Heart left ventricle (tissue), 16 donors: ENCODE data around the gene ARHGAP26. TPM values are rescaled to one million over a fixed set of nuclear protein-coding genes. Genes with fewer than 3 reads are reported as not detected.

Experiments used
- ATAC-seq, 4 donors: fragments of 200-7000 bp; cut with Tn5 transposase; one replicate each; pipeline ENCODE4 v1.9.1; 2020 to 2022; ENCODE audit warnings: moderate library complexity in 4 of 4, mild to moderate bottlenecking in 3 of 4, moderate number of reproducible peaks in 1 of 4
- DNase-seq, 5 donors: peaks; one replicate each; pipeline ENCODE4 v3.0.0-alpha.2; 2020
- H3K27ac ChIP-seq, 12 donors: fragments of 200-600 bp; sonication (generic) in 4 of 12; one replicate each; pipeline versions ENCODE4 v1.5.0 to v1.8.0; 2016 to 2022; ENCODE audit warnings: mild to moderate bottlenecking in 2 of 12
- H3K27me3 ChIP-seq, 9 donors: fragments of 200-600 bp; sonication (generic) in 2 of 9; one replicate each; pipeline versions ENCODE4 v1.5.1 to v1.8.0; 2016 to 2022; ENCODE audit warnings: mild to moderate bottlenecking in 3 of 9
- H3K36me3 ChIP-seq, 9 donors: fragments of 200-600 bp; sonication (generic) in 2 of 9; one replicate each; pipeline versions ENCODE4 v1.5.0 to v1.8.0; 2018 to 2022; ENCODE audit warnings: mild to moderate bottlenecking in 2 of 9
- H3K4me1 ChIP-seq, 12 donors: fragments of 200-600 bp; sonication (generic) in 4 of 12; one replicate each; pipeline versions ENCODE4 v1.5.0 to v1.8.0; 2016 to 2022; ENCODE audit warnings: mild to moderate bottlenecking in 3 of 12
- H3K4me3 ChIP-seq, 12 donors: fragments of 200-600 bp; sonication (generic) in 4 of 12; one replicate each; pipeline versions ENCODE4 v1.5.0 to v1.8.0; 2017 to 2022; ENCODE audit warnings: mild to moderate bottlenecking in 9 of 12, moderate library complexity in 4 of 12
- H3K9me3 ChIP-seq, 12 donors: fragments of 200-600 bp; sonication (generic) in 4 of 12; one replicate each; pipeline versions ENCODE4 v1.5.0 to v1.8.0; 2016 to 2022; ENCODE audit warnings: mild to moderate bottlenecking in 1 of 12
- POLR2A ChIP-seq, 2 donors: fragments of 450-650 bp; IDR thresholded peaks; one replicate each; pipeline ENCODE4 v1.6.1; 2017; ENCODE audit warnings: antibody characterized with exemption in 2 of 2, mild to moderate bottlenecking in 2 of 2, moderate library complexity in 2 of 2
- WGBS, 4 donors: extraction: QIAGEN DNeasy Blood & Tissue Kit in 2 of 4; methylation state at CpG; one replicate each; pipeline versions ENCODE4 v1.1.5 to v1.1.7; 2013 to 2018; 5-methylcytosine and 5-hydroxymethylcytosine counted together
- intact Hi-C, 10 donors: fragments of 100-400 bp; cut with DNase I; formaldehyde crosslinking; loops; one replicate each; pipeline versions ENCODE4 v1.11.1 to v1.14.2; 2022
- polyA plus RNA-seq, 2 donors: library from polyadenylated mRNA; stranded (reverse); fragments of 200-250 nt; gene quantifications; one replicate each; pipeline ENCODE4 v1.2.3, GENCODE V29; 2013
- total RNA-seq, 9 donors: library from RNA; depleted of rRNA in 2 of 9; stranded (reverse); fragments of >200 nt in 2 of 9; fragmentation: NEBNext Ultra II Directional in 3 of 9; extraction: Animal tissue kit (Norgen Biotek cat#: 25700) in 3 of 9; gene quantifications; one replicate each; pipeline versions ENCODE4 v1.1.0 to v1.2.4, GENCODE V29; 2016 to 2023
- TF ChIP-seq, protein P1 (sequence below), 12 donors: fragments of 200-600 bp; sonication (generic) in 4 of 12; IDR thresholded peaks; one replicate each; pipeline versions ENCODE4 v1.5.0 to v1.8.0; 2018 to 2022; ENCODE audit warnings: antibody characterized with exemption in 12 of 12, mild to moderate bottlenecking in 5 of 12
- donor health status: ischemic (EF 13 %, LVEDD 7.1; RV severe dilation, severe dysfunction).
- donor health status: healthy with polysubstance abuse.
- donor health status: DM: no; HTN: yes; CAD: no.
- donor health status: DM: no; HTN: no; CAD: no.
- donor health status: ischemic (EF 25% LVEDD 6.9; RV normal size, moderate dysfunction).
- donor health status: ischemic (EF 25% LVEDD 5.7; RV mildly dilated, moderate dysfunction).
- donor health status: healthy.
- donor health status: DM: yes; HTN: yes; CAD: no.
- donor health status: ischemic (EF 35%, LVEDD 5.7; RV mildly dilated, moderate dysfunction).
- donor health status: nonischemic (EF 11% LVEDD 7.7; RV severe dilation, severe dysfunction).
- donor health status: DM: yes; HTN: yes; CAD: no.
- donor health status: PGD.
- donor health status: ischemic (EF 29% LVEDD 5.4; RV normal size, mild dysfunction).
- donor health status: nonischemic (EF 23%, LVEDD 6.1; RV moderate dilation, normal function).

ARHGAP26 gene
- total and polyA plus RNA-seq, 11 donors, result 11.9 to 52.1 (median 33.7) TPM

DNA sequence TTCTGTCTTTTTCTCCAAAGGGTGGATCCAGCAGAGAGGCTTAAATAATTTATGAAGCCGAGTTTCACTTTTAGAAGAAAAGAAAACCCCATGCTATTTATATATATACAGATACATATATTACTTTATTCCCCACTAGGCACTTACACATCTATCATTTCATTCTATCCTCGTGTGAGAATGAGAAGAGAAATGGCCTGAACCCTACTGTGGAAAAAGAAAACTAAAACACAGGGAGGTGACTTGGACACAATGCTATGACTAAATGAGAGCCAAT lies 438.1 kb downstream of the ARHGAP26 start:
- Histone ChIP-seq H3K9me3 (no peaks in the 10 kb centered on the region), H3K4me3 (peak overlapping the region in 2 of 12 donors; percentile 4 to 10), H3K4me1 (peaks cover 0 to 86% (median 56%) of the 10 kb centered on the region in 12 donors), H3K27me3 (no peaks in the 10 kb centered on the region), H3K27ac (peak overlapping the region in 9 of 12 donors; percentile 25 to 59 (median 45)), H3K36me3 (no peaks in the 10 kb centered on the region)
- intact Hi-C loops, result loop anchor here in 6 of 10 donors (5.0 to 10.0 kb wide), 7 partner anchors 81 to 281 kb away; partner anchors contain the start of gene NR3C1 (in 5 of the 6)
- 77 to 84% (median 80%) methylated on average over 2 of the region's 2 CpGs for WGBS, 4 donors
- no peak for TF ChIP-seq POLR2A (IDR thresholded peaks at IDR 0.05)
- TF ChIP-seq, protein P1, sequence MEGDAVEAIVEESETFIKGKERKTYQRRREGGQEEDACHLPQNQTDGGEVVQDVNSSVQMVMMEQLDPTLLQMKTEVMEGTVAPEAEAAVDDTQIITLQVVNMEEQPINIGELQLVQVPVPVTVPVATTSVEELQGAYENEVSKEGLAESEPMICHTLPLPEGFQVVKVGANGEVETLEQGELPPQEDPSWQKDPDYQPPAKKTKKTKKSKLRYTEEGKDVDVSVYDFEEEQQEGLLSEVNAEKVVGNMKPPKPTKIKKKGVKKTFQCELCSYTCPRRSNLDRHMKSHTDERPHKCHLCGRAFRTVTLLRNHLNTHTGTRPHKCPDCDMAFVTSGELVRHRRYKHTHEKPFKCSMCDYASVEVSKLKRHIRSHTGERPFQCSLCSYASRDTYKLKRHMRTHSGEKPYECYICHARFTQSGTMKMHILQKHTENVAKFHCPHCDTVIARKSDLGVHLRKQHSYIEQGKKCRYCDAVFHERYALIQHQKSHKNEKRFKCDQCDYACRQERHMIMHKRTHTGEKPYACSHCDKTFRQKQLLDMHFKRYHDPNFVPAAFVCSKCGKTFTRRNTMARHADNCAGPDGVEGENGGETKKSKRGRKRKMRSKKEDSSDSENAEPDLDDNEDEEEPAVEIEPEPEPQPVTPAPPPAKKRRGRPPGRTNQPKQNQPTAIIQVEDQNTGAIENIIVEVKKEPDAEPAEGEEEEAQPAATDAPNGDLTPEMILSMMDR (IDR thresholded peaks at IDR 0.05), result no peak
- ATAC-seq, result no peak
- no peak for DNase-seq

DNA sequence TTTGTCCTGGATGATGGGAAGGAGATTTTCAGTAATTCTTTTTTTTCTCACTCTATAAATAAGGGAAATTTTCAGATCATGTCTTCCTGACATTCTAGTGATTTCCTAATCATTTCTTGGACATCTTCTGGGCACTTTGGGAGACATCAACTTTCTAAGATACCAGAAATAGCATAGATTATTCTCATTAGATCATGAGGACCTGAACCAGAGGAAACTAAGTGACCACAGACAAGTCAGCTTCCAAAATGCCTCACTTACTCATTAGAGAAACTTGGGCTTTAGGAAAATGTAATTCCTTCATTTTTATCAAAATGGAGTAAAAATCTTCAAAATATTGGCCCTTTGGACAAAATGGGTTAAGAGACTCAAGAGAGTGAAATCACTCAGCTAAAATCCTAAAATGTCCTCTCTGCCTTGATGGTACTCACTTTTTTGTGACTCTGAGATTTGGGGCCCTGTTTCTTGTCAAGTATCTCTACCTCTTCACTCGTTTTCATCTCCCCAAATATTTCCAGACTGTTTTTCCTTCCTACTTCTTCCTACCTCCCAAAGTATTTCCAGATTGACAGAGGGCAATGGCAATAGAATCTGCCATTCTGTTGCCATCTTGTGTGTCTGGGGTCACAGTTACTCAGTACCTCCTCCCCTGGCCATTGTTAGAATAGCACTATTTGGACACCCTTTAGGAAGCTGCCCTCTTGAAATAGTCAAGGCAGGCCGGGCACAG lies 438.8 kb downstream of the ARHGAP26 start:
- H3K4me3 ChIP-seq, result no peak overlapping the region
- ATAC-seq, result no peak
- WGBS, 4 donors, result 93 to 98% (median 96%) methylated on average over 2 of the region's 2 CpGs

DNA sequence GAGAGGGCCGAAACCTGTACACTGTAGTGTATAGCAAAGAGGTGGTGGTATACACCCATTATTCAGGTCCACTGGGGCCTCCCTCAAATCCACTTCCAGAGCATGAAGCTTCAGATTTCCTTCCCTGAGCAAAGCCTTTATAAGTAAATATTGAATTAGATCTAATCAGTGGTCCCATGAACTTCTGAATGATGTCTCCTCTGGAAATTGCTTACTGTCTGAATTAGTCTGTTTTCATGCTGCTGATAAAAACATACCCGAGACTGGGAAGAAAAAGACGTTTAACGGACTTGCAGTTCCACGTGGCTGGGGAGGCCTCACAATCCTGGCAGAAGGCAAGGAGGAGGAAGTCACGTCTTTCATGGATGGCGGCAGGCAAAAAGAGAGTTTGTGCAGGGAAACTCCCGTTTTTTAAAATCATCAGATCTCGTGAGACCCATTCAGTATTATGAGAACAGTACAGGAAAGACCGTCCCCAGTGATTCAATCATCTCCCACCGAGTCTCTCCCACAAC lies 439.8 kb downstream of the ARHGAP26 start:
- TF ChIP-seq, protein P1 (IDR thresholded peaks at IDR 0.05), result no peak
- TF ChIP-seq POLR2A (IDR thresholded peaks at IDR 0.05), result no peak
- Histone ChIP-seq H3K9me3 (no peaks in the 10 kb centered on the region), H3K4me3 (no peak overlapping the region), H3K4me1 (peaks cover 0 to 92% (median 55%) of the 10 kb centered on the region in 12 donors), H3K27me3 (no peaks in the 10 kb centered on the region), H3K27ac (peak overlapping the region in 1 of 12 donors; percentile 5), H3K36me3 (peaks cover 0 to 10% (median 2%) of the 10 kb centered on the region in 9 donors)
- intact Hi-C loops, result loop anchor here in 7 of 10 donors (5.0 to 10.0 kb wide), 8 partner anchors 83 to 283 kb away; partner anchors contain the start of gene NR3C1 (in 6 of the 7)
- no peak for ATAC-seq
- WGBS, 4 donors, result 72 to 87% (median 79%) methylated on average over 11 of the region's 11 CpGs
- no peak for DNase-seq

More for the DNA sequence above, 438.8 kb downstream of the ARHGAP26 start:
- TF ChIP-seq, protein P1 (IDR thresholded peaks at IDR 0.05), result no peak
- no peak for TF ChIP-seq POLR2A (IDR thresholded peaks at IDR 0.05)
- intact Hi-C loops, result loop anchor here in 6 of 10 donors (5.0 to 10.0 kb wide), 7 partner anchors 82 to 282 kb away; partner anchors contain the start of gene NR3C1 (in 5 of the 6)
- no peak for DNase-seq
- Histone ChIP-seq H3K27ac (peak overlapping the region in 7 of 12 donors; percentile 6 to 59 (median 45)), H3K9me3 (no peaks in the 10 kb centered on the region), H3K36me3 (no peaks in the 10 kb centered on the region), H3K4me1 (peaks cover 0 to 92% (median 58%) of the 10 kb centered on the region in 12 donors), H3K27me3 (no peaks in the 10 kb centered on the region)

DNA sequence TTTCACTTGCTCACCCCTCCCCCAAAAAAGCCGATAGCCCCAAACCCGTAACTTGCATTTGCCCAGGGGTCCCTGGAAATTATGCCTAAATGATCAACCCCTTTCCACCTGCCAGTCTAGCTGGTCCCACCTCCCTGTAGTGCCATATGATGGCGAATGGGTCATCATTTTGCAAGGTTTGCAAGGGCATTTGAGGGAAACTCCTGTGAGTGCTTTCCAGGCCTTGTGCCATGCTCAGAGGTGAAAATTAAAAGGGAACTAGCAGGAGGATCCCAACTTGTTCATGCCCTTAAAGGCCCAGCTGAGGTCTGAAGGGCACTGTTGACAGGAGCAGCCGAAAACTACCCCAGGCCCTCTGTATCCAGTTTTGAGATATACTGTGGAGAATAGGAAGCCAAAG lies 440.4 kb downstream of the ARHGAP26 start:
- no peaks in the 10 kb centered on the region for H3K27me3 ChIP-seq
- no peak overlapping the region for H3K4me3 ChIP-seq
- intact Hi-C loops, result loop anchor here in 3 of 10 donors (5.0 to 10.0 kb wide), 4 partner anchors 83 to 276 kb away; partner anchors contain the start of gene NR3C1 (in 1 of the 3)
- TF ChIP-seq POLR2A (IDR thresholded peaks at IDR 0.05), result no peak
- TF ChIP-seq, protein P1 (IDR thresholded peaks at IDR 0.05), result no peak
- peak overlapping the region in 1 of 12 donors; percentile 5 for H3K27ac ChIP-seq
- no peaks in the 10 kb centered on the region for H3K9me3 ChIP-seq
- peaks cover 0 to 16% (median 5%) of the 10 kb centered on the region in 9 donors for H3K36me3 ChIP-seq
- peak in 2 of 4 donors; percentile 8 to 27 for ATAC-seq
- DNase-seq, result no peak
- 78 to 87% (median 83%) methylated on average over 4 of the region's 4 CpGs for WGBS, 4 donors
- H3K4me1 ChIP-seq, result peaks cover 0 to 86% (median 49%) of the 10 kb centered on the region in 12 donors
